K562 (cell line): ENCODE measurements around the gene CEND1. TPM values are rescaled to one million over a fixed set of nuclear protein-coding genes. Genes with fewer than 3 reads are reported as not detected.

Source experiments
- ATAC-seq: fragments of 200-7000 bp; cut with Tn5 transposase; 3 replicates; pipeline ENCODE4 v1.9.1; 2020; ENCODE audit warnings: moderate library complexity
- BruUV-seq: library from RNA; stranded (reverse); fragments of 400-500 nt; replicated peaks from 2 replicates; lab custom pipeline; 2021; lab: Mats Ljungman, UMichigan
- CTCF ChIA-PET: fragments of 300-600 bp; formaldehyde crosslinking; extraction: SDS; loops from one replicate; lab custom pipeline; 2021; ENCODE audit warnings: low intra/inter-chr PET ratio; lab: Yijun Ruan, JAX
- POLR2A ChIA-PET: fragments of 300-600, 350-650 bp; sonication (Branson Sonifier 250); formaldehyde crosslinking; extraction: SDS; loops from one replicate; lab custom pipeline; 2021; ENCODE audit warnings: antibody characterized with exemption, inconsistent platforms; lab: Yijun Ruan, JAX
- DNase-seq, 4 experiments: peaks; one replicate each; pipeline versions ENCODE4 v3.0.0 to v3.0.0-alpha.2; 2011 to 2018; ENCODE audit warnings: low spot score in 3 of 4, mixed read lengths in 3 of 4; ENCODE audit errors: extremely low read depth in 1 of 4
- FAIRE-seq: peaks from 2 replicates; lab custom pipeline; 2011; peaks lifted over from hg19 to GRCh38; lab: Jason Lieb, UNC
- H2AFZ ChIP-seq: 2 replicates; pipeline ENCODE4 v1.6.0; 2011; ENCODE audit warnings: low read depth, low read length, control low read depth, inconsistent platforms
- H3K27ac ChIP-seq: fragments of 200-600 bp; 3 replicates; pipeline ENCODE4 v1.8.0; 2011; ENCODE audit warnings: low read depth, mild to moderate bottlenecking, control low read depth, inconsistent platforms, low read length, moderate library complexity, mixed read lengths; ENCODE audit errors: extremely low read depth
- H3K27me3 ChIP-seq, 2 experiments: fragments of 300-600 bp in 1 of 2; 2 replicates in 1 of 2; 3 replicates in 1 of 2; pipeline versions ENCODE4 v1.6.0 to v1.8.0; 2011; ENCODE audit warnings: inconsistent platforms in 2 of 2, low read length in 2 of 2, mild to moderate bottlenecking in 1 of 2, mixed read lengths in 1 of 2, moderate library complexity in 1 of 2; ENCODE audit not compliant: control insufficient read depth in 2 of 2, insufficient read depth in 2 of 2
- H3K36me3 ChIP-seq: fragments of 300-600 bp; 3 replicates; pipeline ENCODE4 v1.8.0; 2011; ENCODE audit warnings: mild to moderate bottlenecking, low read length, inconsistent platforms; ENCODE audit not compliant: control insufficient read depth, insufficient read depth
- H3K4me1 ChIP-seq, 2 experiments: fragments of 200-600 bp in 1 of 2; replicated peaks in 1 of 2; 2 replicates in 1 of 2; 3 replicates in 1 of 2; pipeline versions ENCODE4 v1.5.1 to v1.8.0; 2011; ENCODE audit warnings: inconsistent platforms in 2 of 2, low read length in 2 of 2, mild to moderate bottlenecking in 1 of 2, mixed read lengths in 1 of 2, moderate library complexity in 1 of 2; ENCODE audit not compliant: control insufficient read depth in 2 of 2, insufficient read depth in 2 of 2
- H3K4me2 ChIP-seq: 2 replicates; pipeline ENCODE4 v1.6.1; 2011; ENCODE audit warnings: low read length, control low read depth, inconsistent platforms, mixed read lengths; ENCODE audit not compliant: insufficient read depth
- H3K4me3 ChIP-seq: fragments of 200-600 bp; sonication (generic), shearing (Covaris generic); 2 replicates; pipeline ENCODE4 v1.5.1; 2016; ENCODE audit warnings: control low read depth, inconsistent platforms
- H3K79me2 ChIP-seq: fragments of 200-600 bp; 3 replicates; pipeline ENCODE4 v1.8.0; 2011; ENCODE audit warnings: low read length, inconsistent platforms; ENCODE audit not compliant: control insufficient read depth, insufficient read depth
- H3K9ac ChIP-seq, 2 experiments: 2 replicates each; pipeline versions ENCODE4 v1.6.0 to v1.6.1; 2011; ENCODE audit warnings: low read depth in 2 of 2, low read length in 2 of 2, control low read depth in 1 of 2, inconsistent platforms in 1 of 2, mild to moderate bottlenecking in 1 of 2, mixed read lengths in 1 of 2; ENCODE audit not compliant: insufficient read depth in 1 of 2
- H3K9me1 ChIP-seq: one replicate; pipeline ENCODE4 v1.6.0; 2011; ENCODE audit warnings: inconsistent platforms, mild to moderate bottlenecking, low read length, moderate library complexity; ENCODE audit not compliant: control insufficient read depth, insufficient read depth
- H3K9me3 ChIP-seq: replicated peaks from 2 replicates; pipeline ENCODE4 v1.5.1; 2011; ENCODE audit warnings: low read depth, low read length, inconsistent platforms; ENCODE audit not compliant: control insufficient read depth, insufficient read depth
- H4K20me1 ChIP-seq: replicated peaks from 2 replicates; pipeline ENCODE4 v1.6.1; 2011; ENCODE audit warnings: low read length, inconsistent platforms, mixed read lengths; ENCODE audit not compliant: control insufficient read depth, insufficient read depth
- NR2F6 ChIP-seq: fragments of 450-650 bp; formaldehyde crosslinking; IDR thresholded peaks from 2 replicates; pipeline ENCODE4 v1.4.0; 2020; ENCODE audit warnings: mild to moderate bottlenecking
- PHB ChIP-seq: fragments of 250-450 bp; sonication (Bioruptor Pico); IDR thresholded peaks from 2 replicates; pipeline ENCODE4 v1.5.0; 2021
- SAP30 ChIP-seq: fragments of 200-600 bp; sonication (generic); IDR thresholded peaks from 2 replicates; pipeline ENCODE4 v1.6.1; 2012; ENCODE audit warnings: borderline replicate concordance, low read depth, mild to moderate bottlenecking, moderate library complexity, low read length, control low read depth, inconsistent platforms; ENCODE audit not compliant: insufficient read depth, poor library complexity, severe bottlenecking
- ZBTB17 ChIP-seq: fragments of 450-650 bp; formaldehyde crosslinking; IDR thresholded peaks from 2 replicates; pipeline ENCODE4 v1.4.0; 2020; ENCODE audit warnings: mild to moderate bottlenecking
- ZZZ3 ChIP-seq: fragments of 450-650 bp; IDR thresholded peaks from 2 replicates; pipeline ENCODE4 v1.6.1; 2016; ENCODE audit warnings: antibody characterized with exemption, mild to moderate bottlenecking, moderate library complexity
- WGBS: fragments of 100-300 bp; shearing (Covaris generic); methylation state at CpG from one replicate; pipeline ENCODE4 v1.1.6; 2016; ENCODE audit warnings: low coverage, mixed read lengths; ENCODE audit not compliant: insufficient coverage; ENCODE audit errors: missing lambda C conversion rate; 5-methylcytosine and 5-hydroxymethylcytosine counted together
- in situ Hi-C: fragments of 300-500 bp; cut with MboI; formaldehyde crosslinking; loops from 4 replicates; pipeline ENCODE4 v1.15.0; 2018; ENCODE audit warnings: inconsistent platforms, mixed read lengths
- intact Hi-C: fragments of 100-400 bp; cut with micrococcal nuclease; formaldehyde crosslinking; loops from 2 replicates; pipeline ENCODE4 v1.14.2; 2022
- polyA plus RNA-seq, 8 experiments: library from polyadenylated mRNA; depleted of rRNA in 4 of 8; stranded (reverse) in 5 of 8; unstranded in 3 of 8; fragments of >200 nt; fragmentation: Nextera tagmentation in 2 of 8; fragmentation: Illumina TruSeq in 1 of 8; extraction: Ambion mirVana in 2 of 8; extraction: Trizol in 1 of 8; gene quantifications; 2 replicates each; pipeline versions ENCODE4 v1.2.1 to v1.2.3, GENCODE V29; 2011 to 2014; ENCODE audit warnings: inconsistent platforms in 1 of 8, missing spikeins in 1 of 8
- total RNA-seq, 7 experiments: library from RNA; depleted of rRNA in 6 of 7; stranded (reverse); fragments of >200 nt in 6 of 7; fragmentation: Illumina TruSeq in 2 of 7; extraction: Trizol in 2 of 7; gene quantifications; 2 replicates each; pipeline versions ENCODE4 v1.2.1 to v1.2.3, GENCODE V29; 2011 to 2021; ENCODE audit warnings: low replicate concordance in 1 of 7
- TF ChIP-seq, protein P1 (sequence below), 2 experiments: IDR thresholded peaks; 2 replicates each; pipeline ENCODE4 v1.6.1; 2011; ENCODE audit warnings: borderline replicate concordance in 1 of 2, control low read depth in 1 of 2, low read depth in 1 of 2, low read length in 1 of 2, mild to moderate bottlenecking in 1 of 2, mixed read lengths in 1 of 2, moderate library complexity in 1 of 2; ENCODE audit not compliant: insufficient read depth in 1 of 2, insufficient read length in 1 of 2, poor library complexity in 1 of 2, severe bottlenecking in 1 of 2; ENCODE audit errors: extremely low read depth in 1 of 2
- TF ChIP-seq, protein P2 (sequence below): sonication (generic); formaldehyde crosslinking; IDR thresholded peaks from 2 replicates; pipeline ENCODE4 v1.4.0; 2020; ENCODE audit warnings: mild to moderate bottlenecking, missing genetic modification reagents
- TF ChIP-seq, protein P3 (sequence below): fragments of 450-650 bp; formaldehyde crosslinking; IDR thresholded peaks from 2 replicates; pipeline ENCODE4 v1.4.0; 2020; ENCODE audit warnings: mild to moderate bottlenecking
- TF ChIP-seq, protein P4 (sequence below): sonication (generic); formaldehyde crosslinking; IDR thresholded peaks from 2 replicates; pipeline ENCODE4 v1.8.1; 2023; ENCODE audit warnings: mild to moderate bottlenecking, missing genetic modification reagents
- TF ChIP-seq, protein P5 (sequence below): fragments of 250-450 bp; sonication (Bioruptor Pico); IDR thresholded peaks from 2 replicates; pipeline ENCODE4 v1.8.0; 2022; ENCODE audit warnings: moderate library complexity, mild to moderate bottlenecking, inconsistent platforms

Gene CEND1
- total and polyA plus RNA-seq, 9 of the 15 experiments (the other 6 are each of a cell fraction or from before 2014, with no cell fraction given): 0.13 to 0.18 (median 0.16) TPM; not detected in 6

DNA sequence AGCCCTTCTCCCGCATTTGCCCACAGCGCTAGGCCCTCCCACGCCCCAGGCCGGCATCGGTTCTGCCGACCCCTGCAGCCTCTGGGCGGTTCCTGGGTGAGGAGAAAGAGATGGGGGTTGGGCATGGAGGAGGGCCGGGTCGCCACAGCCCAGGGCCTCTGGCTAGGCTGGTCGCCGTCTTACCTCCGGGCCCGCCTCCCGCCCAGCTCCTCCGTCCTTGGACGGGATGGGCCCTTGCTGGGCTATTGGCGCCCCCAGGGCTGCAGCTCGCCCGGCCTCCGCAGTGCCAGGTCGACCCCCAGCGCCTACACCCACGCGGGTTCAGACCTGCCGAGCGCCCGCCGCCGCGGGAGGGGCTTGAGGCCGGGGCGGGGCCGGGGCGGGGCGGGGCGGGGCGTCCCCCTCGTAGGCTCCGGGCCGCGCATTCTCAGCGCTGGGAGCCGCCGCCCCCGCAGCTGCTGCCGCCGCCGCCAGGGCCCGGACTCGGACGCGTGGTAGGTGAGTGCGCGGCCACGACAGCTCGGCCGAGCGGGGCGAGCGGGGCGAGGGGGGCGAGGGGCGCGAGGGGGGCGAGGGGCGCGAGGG is 42.7 kb upstream of the CEND1 start, which contains the start of gene CD151 (continued):
- TF ChIP-seq, protein P1, sequence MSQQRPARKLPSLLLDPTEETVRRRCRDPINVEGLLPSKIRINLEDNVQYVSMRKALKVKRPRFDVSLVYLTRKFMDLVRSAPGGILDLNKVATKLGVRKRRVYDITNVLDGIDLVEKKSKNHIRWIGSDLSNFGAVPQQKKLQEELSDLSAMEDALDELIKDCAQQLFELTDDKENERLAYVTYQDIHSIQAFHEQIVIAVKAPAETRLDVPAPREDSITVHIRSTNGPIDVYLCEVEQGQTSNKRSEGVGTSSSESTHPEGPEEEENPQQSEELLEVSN (IDR thresholded peaks at IDR 0.05; ENCODE audit: borderline replicate concordance in 1 of 2, extremely low read depth in 1 of 2, insufficient read depth in 1 of 2, insufficient read length in 1 of 2, low read depth in 1 of 2, low read length in 1 of 2, poor library complexity in 1 of 2, severe bottlenecking in 1 of 2): peak in 1 of 2 experiments; percentile 69

DNA sequence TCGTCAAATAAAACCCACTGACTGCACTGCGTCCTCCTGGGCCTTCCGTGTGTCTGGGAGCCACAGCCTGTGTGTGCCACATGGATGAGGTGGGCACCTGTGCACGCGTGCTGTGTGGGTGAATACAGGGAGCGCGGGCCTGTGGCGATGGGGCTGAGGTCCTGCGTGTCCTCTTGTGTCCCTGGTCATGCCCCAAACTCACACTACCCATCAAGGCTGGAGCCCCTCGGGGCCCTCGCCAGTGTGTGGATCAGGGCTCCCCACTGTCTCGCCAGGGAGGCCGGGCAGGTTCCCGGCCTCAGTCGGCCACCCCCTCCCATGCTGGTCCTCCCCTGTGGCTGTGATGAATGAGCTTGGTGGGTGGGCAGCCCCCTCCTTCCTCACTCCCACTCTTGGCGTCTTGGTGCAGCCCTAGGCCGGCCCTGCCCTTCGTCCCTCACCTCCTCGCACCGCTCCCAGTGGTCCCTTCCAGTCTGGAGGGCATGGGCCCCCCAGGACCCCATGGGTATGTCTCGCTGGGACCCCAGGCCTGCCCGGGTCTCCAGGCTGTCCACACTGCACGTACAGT is 42.2 kb upstream of the CEND1 start:
- FAIRE-seq (no peak), DNase-seq (no peak), ATAC-seq (no peak)
- ChIA-PET POLR2A (interaction anchor here (0.7 to 2.3 kb wide), 5 partner anchors 8 to 33 kb away, joined by 3 to 11 read pairs (median 5); partner anchors contain the start of gene PNPLA2), CTCF (no interaction called here)
- peak overlapping the region; percentile 66 to 96 for H3K9ac ChIP-seq
- 40% methylated on average over 15 of the region's 23 CpGs for WGBS
- no peaks in the 10 kb centered on the region for H3K27me3 ChIP-seq
- H4K20me1 ChIP-seq: peaks cover 7% of the 10 kb centered on the region
- peak overlapping the region; percentile 95 for H2AFZ ChIP-seq
- no peaks in the 10 kb centered on the region for H3K9me3 ChIP-seq
- intact Hi-C loops: loop anchor here (2.0 kb wide), 1 partner anchor 27 kb away; the partner anchor contains the start of gene PIDD1
- in situ Hi-C loops: no loop called here
- peaks cover 47% of the 10 kb centered on the region for H3K79me2 ChIP-seq
- TSS peak; percentile 77 for BruUV-seq
- peak overlapping the region; percentile 77 for H3K4me2 ChIP-seq
- H3K9me1 ChIP-seq: peaks cover 5% of the 10 kb centered on the region
- H3K4me3 ChIP-seq: peak overlapping the region; percentile 87
- peak overlapping the region; percentile 94 for H3K27ac ChIP-seq
- peaks cover 20 to 91% of the 10 kb centered on the region in 2 experiments for H3K4me1 ChIP-seq
- H3K36me3 ChIP-seq: peaks cover 28% of the 10 kb centered on the region; the same call in 1 of the 3 replicates
- TF ChIP-seq ZZZ3 (no peak), SAP30 (no peak), NR2F6 (CRISPR knock-in tag) (no peak), PHB (CRISPR knock-in tag) (no peak), ZBTB17 (CRISPR knock-in tag) (no peak)
- TF ChIP-seq, protein P2, sequence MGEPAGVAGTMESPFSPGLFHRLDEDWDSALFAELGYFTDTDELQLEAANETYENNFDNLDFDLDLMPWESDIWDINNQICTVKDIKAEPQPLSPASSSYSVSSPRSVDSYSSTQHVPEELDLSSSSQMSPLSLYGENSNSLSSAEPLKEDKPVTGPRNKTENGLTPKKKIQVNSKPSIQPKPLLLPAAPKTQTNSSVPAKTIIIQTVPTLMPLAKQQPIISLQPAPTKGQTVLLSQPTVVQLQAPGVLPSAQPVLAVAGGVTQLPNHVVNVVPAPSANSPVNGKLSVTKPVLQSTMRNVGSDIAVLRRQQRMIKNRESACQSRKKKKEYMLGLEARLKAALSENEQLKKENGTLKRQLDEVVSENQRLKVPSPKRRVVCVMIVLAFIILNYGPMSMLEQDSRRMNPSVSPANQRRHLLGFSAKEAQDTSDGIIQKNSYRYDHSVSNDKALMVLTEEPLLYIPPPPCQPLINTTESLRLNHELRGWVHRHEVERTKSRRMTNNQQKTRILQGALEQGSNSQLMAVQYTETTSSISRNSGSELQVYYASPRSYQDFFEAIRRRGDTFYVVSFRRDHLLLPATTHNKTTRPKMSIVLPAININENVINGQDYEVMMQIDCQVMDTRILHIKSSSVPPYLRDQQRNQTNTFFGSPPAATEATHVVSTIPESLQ (CRISPR knock-in tag): no peak
- TF ChIP-seq, protein P3, sequence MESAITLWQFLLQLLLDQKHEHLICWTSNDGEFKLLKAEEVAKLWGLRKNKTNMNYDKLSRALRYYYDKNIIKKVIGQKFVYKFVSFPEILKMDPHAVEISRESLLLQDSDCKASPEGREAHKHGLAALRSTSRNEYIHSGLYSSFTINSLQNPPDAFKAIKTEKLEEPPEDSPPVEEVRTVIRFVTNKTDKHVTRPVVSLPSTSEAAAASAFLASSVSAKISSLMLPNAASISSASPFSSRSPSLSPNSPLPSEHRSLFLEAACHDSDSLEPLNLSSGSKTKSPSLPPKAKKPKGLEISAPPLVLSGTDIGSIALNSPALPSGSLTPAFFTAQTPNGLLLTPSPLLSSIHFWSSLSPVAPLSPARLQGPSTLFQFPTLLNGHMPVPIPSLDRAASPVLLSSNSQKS (CRISPR knock-in tag): no peak
- TF ChIP-seq, protein P4, sequence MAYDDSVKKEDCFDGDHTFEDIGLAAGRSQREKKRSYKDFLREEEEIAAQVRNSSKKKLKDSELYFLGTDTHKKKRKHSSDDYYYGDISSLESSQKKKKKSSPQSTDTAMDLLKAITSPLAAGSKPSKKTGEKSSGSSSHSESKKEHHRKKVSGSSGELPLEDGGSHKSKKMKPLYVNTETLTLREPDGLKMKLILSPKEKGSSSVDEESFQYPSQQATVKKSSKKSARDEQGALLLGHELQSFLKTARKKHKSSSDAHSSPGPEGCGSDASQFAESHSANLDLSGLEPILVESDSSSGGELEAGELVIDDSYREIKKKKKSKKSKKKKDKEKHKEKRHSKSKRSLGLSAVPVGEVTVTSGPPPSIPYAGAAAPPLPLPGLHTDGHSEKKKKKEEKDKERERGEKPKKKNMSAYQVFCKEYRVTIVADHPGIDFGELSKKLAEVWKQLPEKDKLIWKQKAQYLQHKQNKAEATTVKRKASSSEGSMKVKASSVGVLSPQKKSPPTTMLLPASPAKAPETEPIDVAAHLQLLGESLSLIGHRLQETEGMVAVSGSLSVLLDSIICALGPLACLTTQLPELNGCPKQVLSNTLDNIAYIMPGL (CRISPR knock-in tag): no peak
- TF ChIP-seq, protein P5, sequence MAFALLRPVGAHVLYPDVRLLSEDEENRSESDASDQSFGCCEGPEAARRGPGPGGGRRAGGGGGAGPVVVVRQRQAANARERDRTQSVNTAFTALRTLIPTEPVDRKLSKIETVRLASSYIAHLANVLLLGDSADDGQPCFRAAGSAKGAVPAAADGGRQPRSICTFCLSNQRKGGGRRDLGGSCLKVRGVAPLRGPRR (CRISPR knock-in tag): no peak
